Ammon's horn (tissue), 1 donor: ENCODE data around the gene RPS6KA3.

Experiments
- DNase-seq: peaks from one replicate; pipeline ENCODE4 v3.0.0-alpha.2; 2016; ENCODE audit warnings: low spot score

RPS6KA3 gene

DNA sequence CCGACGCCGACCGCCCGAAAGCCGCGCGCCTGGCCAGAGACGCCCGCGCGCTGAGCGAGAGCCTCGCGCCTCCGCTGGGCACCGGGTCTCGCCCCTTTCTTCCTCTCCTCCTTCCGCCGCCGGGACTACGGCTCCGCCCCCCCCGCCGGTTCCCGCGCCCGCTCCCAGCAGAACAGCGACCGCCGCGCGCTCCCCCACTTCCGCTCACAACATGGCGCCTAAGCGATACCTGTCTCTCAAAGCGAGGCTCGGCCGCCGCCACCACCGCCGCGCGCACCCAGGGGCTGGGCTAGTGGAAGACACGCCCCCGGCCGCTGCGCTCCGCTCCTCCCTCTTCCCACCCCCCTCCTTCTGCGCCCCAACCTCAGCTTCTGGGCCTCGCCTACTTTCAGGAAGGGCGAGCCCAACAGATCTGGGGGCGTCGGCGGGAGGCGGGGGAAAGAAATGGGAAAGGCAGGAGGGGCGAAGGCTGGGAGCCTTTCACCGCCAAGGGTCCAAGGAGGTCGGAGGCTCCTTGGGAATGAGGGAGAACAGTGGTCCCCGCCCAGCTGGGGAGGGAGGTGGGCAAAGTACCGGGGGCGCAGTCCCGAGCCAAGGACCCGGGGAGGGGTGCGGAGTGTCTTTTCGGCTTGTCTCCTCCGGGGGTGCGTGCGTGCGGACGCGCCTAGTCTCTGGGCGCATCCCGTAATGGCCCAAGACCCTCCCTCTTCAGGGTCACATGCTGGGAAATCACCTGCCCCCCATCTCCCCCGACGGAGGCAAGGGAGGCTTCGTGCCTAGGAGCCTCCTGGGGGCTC is at the start of gene RPS6KA3:
RPS6KA3 (minus strand) TSS at position 100 of the 797 bp plus-strand sequence. CDS start 277 bp downstream, outside the sequence.
- peak; percentile 91 for DNase-seq

DNA sequence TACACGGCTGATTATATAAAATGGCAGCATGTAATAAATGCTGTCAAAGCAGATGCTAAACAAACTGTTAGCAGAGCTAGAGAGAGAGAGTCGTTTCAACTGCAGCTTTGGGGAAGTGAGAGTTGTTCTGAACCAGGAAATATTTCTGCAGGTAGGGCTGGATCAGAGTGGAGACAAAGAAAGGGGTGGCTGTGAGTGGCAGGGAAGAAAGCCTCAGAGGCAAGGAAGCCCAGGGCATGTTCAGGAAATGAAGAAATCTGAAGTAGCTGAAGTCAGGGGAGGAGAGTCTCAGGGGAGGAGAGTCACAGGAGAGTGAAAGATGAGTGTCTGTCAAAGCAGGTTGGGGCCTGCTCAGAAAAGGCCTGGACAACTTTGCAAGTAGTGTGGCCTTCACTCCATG is 48.4 kb upstream of the RPS6KA3 start:
- no peak for DNase-seq

DNA sequence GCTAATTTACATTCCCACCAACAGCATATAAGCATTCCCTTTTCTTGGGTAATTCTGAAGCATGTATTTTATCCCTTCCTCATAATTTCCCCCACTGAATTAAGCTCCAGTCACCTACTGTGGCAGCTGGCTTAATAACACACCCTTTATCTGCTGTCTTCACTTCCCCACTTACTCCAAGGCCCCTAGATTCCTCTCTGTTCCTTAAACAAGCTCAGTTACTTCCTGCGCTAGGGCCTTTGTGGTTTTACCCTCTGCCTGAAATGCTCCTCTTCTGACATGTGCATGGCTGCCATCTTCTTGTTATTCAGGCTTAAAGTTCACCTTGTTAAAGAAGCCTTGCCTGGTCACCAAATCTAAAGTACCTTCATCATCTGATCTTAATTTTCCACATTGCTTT is 47.2 kb upstream of the RPS6KA3 start:
- DNase-seq = peak; percentile 12

DNA sequence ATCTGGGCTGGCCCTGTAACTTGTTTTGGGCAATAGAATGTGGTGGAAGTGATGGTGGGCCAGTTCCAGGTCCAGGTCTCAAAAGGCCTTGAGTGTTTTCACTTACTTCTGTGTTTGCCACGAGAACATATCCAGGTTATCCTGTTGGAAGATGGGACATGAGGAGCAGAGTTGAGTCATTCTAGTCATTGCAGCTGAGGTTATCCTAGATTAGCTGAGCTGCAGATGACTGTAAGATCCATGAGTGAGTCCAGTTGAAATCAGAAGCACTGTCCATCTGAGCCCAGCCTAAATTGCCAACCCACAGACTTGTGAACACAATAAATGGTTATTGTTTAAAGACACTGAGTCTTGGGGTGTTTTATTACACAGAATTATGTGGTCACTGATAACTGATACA is 45.3 kb upstream of the RPS6KA3 start:
- no peak for DNase-seq

DNA sequence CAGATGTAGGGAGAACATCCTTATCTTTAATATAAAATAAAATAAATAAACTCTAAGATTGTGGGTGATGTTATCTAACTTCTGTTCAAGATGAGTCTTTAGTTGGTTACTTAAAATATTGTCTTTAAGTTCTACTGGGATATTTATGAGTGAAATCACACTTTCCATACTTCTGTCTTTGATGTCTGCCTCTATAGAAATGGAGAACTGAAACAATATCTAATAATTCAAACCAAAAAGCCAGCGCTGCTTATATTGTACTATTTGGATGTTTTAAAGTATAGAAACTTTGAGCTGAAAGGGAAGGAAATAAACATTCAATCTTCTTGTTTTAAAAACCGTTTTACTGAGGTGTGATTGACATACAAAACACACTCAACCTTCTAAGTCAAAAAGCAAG is 44.8 kb upstream of the RPS6KA3 start:
- DNase-seq = no peak

DNA sequence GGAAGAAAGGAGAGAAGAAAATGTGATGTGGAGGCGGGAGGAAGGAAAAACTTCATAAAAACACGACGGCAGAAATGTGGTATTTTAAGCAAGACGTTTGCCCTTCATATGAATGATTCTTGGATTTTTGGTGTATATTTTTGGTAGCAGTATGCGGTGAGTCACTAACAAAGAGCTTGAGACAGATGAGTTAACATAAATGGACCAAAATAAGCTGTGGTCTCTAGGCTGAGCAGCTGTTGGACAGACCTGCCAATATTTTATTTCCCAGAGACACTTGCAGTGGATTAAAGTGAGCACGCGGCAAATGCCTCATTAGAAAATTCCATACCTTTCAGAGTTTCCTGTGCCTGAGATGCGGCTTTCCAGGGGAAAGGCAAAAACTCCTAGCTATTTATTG is 43.1 kb upstream of the RPS6KA3 start:
- DNase-seq = no peak

DNA sequence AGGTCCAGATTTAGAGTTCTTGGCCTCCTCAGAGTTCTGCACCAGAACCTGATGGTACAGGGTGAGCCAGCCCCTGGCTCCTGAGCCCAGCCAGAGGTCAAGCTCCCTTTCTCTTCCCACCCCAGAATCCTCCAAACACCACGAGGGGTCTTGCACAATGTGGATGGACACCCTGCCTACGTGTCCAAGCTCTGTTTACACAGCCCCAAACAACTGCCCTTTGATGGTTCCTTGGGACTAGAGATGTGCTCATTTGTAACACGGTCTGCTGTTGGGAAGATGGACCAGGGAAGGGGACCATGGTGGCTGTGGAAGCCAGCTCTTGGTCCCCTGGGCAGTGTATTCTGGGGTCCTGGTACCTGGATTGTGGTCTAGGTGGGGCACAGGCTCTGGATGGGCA is 40.0 kb upstream of the RPS6KA3 start:
- no peak for DNase-seq

DNA sequence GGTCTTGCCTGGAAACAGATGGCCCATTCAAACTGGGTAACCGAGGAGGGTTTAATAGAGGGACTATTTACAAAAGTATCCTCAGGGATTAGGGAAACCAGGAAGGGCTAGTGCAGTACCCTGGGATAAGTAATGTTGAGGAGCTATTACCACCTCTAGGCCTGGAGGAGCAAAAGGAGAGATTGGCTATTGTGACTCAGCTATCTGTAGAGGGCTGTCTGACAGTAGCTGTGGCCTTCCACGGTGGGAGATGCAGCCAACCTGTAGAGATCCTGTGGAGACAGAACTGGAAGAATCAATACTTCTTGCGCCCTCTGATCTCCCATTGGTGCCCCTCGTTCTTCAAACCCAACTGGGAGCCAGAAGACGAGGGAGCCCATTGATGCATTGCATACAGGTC is 34.1 kb upstream of the RPS6KA3 start:
- no peak for DNase-seq

DNA sequence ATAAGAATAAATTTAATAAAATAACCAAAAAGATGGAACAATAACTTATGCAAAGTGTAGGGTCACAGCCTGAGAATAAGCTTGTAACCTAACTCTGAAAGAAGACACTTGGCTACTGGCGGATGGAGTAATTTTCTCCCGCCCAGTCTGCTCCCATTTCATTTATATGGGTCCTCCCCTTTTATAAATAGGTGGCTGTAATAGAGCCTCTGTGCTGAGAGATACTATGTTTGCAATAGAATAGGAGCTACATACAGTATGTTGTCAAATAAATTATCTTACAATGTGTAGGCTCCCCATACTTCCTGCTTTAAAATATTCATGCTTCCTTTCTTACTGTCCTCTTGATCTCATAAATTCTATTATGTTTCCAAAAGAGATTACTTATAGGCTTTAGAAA is 28.2 kb upstream of the RPS6KA3 start:
- no peak for DNase-seq

DNA sequence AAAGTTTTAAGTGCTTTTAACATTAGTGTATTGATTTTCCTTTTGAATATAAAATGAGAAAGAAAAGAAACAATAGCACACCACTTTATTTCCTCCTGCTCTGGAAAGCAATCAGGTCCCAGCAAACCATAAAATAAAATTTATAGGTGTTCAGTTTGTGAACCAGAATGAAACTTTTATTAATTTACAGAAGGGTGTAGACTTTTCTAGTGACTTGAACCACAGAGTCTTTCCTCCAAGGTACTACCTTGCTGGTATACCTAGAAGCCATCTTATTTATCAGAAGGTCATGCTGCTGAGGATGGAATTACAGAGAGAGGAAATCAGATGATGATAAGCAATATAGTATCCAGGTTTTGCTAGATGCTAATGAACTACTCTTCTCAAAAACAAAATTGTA is 27.6 kb upstream of the RPS6KA3 start:
- no peak for DNase-seq

DNA sequence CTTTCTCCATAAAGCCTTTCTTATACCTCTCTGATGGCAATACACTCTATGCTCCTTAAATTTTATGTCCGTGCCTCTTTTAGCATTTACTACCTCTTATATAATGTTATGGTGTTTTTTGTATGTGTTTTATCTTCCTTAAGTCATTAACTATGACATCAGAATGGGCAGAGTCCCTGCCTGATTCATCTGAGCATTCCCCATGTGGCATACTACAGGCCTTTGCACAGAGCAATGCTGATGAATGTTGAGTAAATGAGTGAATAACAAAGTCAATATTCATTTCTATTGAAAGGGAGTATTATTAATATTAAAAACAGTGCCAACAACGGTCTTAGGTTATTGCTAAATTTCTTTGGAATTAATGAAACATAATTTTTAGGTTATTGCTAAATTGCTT is 18.8 kb upstream of the RPS6KA3 start:
- no peak for DNase-seq

DNA sequence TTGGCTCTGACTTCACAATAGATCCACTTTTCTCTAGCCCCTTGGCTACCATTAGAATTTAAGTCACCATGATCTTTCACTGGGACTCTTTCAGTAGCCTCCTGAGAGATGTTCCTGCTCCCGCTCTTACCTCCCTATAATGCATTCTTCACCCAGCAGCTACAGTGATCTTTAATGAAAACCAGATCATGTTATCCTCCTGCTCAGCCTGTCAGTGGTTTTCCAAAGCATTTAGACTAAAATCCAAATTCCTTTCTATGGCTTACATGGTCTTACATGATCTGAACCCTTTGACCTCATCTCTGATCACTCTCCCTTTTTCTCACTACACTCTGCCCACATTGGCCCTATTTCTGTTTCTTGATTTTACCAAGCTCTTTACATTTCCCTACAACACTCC is 18.3 kb upstream of the RPS6KA3 start:
- no peak for DNase-seq

DNA sequence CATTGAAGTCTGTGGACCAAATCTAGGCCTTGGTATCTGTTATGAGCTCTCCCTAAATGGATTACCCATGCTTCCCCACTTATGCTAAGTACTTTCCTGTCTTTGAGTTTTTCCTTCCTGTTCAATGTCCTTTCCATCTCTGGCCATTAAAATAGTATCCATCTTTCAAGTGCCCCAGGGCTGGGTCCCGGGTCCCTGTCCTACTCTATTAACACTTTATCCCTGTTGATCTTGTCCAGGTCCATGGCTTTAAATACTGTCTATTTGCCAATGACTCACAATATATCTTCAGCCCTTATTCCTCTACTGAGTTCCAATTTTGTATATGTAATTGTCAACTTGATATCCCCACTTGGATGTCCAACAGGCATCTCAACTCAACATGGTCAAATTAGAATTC is 17.7 kb upstream of the RPS6KA3 start:
- no peak for DNase-seq

DNA sequence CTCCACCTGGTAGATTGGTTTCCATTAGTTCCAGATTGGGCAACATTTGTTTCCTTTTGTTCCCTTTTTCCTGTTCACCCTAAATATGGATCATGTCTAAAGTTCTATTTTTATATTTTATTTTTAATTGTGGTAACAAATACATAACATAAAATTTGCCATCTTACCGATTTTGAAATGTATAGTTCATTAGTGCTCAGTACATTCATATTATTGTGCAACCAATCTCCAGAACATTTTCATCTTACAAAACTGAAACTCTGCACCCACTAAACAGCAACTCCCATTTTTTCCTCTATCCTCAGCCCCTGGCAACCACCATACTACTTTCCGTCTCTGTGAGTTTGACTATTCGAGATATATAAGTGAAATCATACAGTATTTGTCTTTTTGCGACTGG is 14.2 kb upstream of the RPS6KA3 start:
- DNase-seq = no peak

DNA sequence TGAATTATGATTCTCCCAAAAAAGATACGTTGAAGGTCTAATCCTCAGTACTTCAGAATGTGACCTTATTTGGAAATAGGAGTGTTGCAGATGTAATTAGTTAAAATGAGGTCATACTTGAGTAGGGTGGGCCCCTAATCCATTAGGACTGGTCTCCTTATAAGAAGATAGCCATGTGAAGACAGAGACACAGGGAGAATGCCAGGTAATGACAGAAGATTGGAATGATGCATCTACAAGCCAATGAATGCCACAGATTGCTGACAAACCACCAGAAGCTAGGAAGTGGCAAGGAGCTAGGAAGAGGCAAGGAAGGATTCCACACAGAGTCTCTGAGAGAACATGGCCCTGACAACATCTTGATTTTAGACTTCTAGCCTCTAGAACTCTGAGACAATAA is 7.4 kb upstream of the RPS6KA3 start:
- DNase-seq = no peak

DNA sequence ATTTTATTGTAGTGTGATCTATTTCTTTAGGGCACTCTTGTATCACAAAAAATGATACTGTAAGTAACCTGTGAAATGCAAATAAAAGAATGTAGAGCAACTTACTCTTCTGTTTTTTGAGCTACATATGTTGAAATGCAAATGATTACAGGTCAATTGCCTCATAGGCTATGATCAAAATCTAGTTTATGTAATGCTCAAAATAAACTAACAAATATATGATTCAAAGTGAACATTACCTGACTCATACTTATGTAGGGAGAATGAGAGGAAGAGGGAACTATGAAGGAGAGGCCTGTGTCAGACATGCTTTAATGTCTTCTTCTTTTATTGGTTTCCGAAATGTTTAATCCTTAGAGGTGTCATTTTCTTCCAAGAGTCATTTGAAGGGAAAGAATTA is 5.0 kb upstream of the RPS6KA3 start:
- no peak for DNase-seq

DNA sequence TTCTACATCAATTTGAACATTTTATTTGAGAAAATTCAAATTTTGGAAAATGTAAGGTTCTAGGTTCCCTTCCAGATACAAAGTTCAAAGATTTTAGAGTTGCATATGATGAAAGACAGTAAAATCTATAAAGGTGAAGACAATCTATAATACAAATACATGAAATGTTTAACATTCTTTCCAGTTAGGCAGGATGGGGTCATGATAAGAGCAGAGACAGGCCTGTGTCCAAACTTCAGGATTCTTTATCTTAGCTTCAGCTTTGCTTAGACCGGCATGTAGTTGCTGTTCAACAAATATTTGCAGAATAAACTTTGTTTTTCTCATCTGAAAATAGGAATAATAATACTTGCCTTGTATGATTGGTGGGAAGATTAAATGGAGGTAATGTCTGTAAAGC is 4.5 kb upstream of the RPS6KA3 start:
- no peak for DNase-seq

DNA sequence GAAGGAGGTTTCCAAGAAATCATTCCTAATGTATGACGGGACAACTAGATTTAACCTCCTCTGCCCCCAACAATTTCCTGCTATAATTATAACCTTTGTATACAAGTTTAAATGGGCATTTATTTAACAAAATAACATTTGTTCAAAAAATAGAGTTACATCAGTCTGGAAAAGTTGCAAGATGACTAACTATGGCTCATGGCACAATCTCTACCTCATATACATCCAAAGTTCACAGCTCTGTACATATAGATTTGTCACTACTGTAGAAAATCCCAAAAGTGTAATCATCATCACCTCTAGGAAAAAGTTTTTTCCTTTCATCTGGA is 3.8 kb upstream of the RPS6KA3 start:
- DNase-seq = no peak

DNA sequence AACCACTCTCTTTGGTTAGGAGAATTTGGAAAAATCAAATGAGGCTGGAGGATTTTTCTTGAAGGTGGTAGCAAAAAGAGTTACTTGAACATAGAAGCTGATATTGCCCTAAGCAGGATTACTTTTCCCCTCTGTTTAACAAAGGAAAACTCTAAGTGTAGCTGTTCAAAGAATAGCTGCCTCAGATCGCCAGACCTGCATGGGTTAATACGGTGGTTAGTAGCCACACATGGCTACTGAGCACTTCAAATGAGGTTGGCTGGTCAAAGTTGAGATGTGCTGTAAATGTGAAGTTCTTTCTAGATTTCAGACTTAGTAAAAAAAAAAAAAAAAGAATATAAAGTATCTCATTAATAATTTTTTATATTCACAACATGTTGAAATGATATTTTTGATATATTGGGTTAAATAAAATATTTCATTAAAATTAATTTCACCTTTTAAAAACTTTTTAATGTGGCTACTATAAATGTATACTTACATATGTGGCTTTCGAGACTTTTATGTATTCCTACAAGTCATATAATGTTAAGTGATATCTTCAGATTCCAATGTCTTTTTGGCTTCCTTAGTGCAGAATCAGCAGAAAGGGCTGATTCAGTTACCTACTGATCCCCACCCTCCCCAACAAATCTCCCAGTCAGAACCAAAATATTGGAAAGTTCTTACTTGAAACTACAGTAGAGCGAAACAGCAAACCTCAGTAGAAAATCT is 3.3 kb upstream of the RPS6KA3 start:
- no peak for DNase-seq

DNA sequence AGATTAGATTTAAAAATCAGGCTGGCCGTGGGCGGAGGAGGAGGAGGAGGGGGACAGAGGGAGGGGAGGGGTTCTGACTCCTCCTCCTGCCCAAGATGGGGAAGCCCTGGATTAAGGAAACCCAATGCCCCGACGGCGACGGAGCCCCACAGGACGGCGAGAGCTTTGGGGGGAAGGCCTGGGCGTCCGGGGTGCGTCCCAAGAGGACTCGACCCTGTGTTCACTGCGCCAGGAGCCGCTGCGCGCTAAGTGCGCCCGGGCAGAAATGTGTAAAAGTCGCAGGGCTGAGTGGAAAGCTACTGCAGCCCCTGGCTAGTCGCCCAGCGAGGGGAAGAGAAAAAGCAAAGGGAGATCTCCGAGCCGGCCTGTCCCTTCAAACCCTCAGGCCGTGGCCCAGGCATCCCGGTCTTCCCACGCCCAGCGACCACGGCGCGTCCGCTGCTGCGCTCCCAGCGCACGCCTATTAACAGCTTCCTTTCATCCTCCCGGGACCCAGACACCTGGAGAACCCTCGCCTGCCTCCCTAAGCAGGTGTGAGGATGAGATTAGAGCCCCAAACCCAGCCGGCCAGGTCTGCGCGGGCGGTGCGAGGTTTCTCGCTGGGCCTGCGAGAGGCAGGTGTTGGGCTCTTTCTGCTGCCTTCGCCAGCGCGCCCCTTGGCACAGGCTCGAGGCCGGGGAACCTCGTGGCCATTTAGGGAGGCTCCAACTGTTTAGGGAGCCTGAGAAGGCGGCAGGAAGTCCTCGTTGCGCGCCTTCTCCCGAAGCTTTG is 1.4 kb upstream of the RPS6KA3 start:
- peak; percentile 33 for DNase-seq

DNA sequence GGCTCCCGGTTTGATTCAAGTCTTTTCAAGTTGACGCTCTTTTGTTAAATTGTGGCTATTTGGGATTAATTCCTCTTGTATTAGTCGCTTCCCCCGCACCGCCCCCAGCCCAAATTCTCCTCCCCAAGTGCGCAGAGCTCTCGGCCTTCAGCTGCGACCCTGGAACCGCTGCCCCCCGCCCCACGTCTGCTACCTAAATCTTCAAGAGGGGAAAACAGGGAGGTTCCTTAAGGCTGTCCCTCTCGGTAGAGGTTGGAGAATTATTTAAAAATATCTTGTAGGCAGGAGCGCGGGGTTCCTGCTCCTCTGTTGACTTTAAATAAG is 860 bp upstream of the RPS6KA3 start:
- no peak for DNase-seq

DNA sequence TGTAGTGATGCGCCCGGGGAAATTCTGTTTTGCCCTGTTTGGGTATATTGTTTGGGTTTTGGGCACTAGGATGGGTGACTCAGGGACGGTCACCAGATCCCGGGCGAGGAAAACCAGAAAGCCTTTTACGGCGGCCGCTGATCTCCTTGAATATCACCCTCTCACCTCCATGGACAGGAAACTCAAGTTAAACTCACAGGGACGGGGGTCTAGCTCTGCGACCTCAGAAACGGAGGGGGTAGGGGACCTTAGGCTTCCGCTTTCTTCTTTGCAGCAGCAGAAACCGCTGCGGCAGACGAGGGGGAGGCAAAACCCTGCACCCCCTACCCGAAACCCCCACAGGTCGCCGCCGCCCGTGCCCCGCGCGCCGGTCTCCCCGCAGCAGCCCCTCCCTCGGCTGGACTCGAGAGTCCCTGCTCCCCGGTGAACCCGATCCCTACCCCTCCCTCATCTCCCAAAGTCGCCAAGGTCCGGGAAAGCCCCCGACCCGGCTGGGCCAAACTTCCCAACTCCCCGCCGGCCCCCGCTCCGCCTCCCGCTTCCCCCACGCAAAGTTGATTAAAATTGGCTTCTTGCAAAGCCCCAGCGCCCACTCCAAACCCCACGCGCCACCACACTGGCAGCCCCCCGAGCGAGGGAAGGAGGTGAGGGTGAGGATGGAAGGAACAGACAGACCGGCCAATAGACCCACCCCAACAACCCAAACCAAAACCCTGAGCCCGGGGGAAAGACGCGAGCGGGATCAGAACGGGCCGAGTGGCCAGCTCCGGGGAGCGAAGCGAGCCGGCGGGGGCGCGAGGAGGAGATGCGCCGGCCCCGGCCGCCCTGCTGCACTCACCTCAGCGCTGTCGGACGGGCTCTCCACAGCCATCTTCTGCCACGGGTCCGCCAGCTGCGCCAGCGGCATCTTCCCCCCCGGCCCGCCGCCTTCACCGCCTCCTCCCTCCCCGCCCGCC is 705 bp downstream of the RPS6KA3 start:
- peak; percentile 5 for DNase-seq
